AG09319 (cell line): ENCODE results near the gene ATXN1.

ENCODE experiments used
- DNase-seq: peaks from one replicate; pipeline ENCODE4 v3.0.0-alpha.2; 2010; ENCODE audit warnings: low read depth; ENCODE audit errors: extremely low read depth
- TF ChIP-seq, protein P1 (sequence below): IDR thresholded peaks from 2 replicates; pipeline ENCODE4 v1.5.1; 2011; ENCODE audit warnings: low read depth, mild to moderate bottlenecking, inconsistent platforms, low read length, moderate library complexity

ATXN1 gene

DNA sequence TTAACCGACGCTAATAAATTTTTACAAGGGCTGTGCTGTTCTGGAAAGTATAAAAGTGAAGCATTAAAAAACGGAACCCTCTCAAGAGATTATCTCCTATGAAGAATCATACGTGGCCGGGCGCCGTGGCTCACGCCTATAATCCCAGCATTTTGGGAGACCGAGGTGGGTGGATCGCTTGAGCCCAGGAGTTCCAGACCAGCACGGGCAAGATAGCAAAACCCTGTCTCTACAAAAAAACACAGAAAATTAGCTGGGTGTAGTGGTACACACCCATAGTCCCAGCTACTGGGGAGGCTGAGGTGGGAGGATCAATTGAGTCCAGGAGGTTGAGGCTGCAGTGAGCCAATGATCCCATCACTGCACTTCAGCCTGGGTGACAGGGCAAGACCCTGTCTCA is 439.4 kb downstream of the ATXN1 start:
- DNase-seq, result no peak
- TF ChIP-seq, protein P1, sequence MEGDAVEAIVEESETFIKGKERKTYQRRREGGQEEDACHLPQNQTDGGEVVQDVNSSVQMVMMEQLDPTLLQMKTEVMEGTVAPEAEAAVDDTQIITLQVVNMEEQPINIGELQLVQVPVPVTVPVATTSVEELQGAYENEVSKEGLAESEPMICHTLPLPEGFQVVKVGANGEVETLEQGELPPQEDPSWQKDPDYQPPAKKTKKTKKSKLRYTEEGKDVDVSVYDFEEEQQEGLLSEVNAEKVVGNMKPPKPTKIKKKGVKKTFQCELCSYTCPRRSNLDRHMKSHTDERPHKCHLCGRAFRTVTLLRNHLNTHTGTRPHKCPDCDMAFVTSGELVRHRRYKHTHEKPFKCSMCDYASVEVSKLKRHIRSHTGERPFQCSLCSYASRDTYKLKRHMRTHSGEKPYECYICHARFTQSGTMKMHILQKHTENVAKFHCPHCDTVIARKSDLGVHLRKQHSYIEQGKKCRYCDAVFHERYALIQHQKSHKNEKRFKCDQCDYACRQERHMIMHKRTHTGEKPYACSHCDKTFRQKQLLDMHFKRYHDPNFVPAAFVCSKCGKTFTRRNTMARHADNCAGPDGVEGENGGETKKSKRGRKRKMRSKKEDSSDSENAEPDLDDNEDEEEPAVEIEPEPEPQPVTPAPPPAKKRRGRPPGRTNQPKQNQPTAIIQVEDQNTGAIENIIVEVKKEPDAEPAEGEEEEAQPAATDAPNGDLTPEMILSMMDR, result no peak

DNA sequence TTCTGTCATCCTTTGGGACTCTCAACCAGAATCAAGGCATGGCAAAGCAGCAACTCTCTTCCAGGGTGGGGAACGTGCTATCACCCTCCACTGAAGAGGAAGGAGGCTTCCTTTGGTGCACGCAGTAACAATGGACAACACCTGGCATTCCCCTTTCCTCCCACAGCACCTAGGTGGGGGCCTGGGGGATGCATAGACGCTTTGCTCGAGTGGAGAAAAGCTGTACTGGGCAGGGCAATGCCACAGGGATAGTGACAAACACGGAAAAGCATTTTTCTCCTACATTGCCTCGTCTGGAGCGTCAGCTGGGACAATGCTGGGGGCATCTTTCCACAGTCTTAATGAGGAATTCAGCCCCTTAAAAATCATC is 439.9 kb downstream of the ATXN1 start:
- no peak for DNase-seq
- TF ChIP-seq, protein P1, result no peak

DNA sequence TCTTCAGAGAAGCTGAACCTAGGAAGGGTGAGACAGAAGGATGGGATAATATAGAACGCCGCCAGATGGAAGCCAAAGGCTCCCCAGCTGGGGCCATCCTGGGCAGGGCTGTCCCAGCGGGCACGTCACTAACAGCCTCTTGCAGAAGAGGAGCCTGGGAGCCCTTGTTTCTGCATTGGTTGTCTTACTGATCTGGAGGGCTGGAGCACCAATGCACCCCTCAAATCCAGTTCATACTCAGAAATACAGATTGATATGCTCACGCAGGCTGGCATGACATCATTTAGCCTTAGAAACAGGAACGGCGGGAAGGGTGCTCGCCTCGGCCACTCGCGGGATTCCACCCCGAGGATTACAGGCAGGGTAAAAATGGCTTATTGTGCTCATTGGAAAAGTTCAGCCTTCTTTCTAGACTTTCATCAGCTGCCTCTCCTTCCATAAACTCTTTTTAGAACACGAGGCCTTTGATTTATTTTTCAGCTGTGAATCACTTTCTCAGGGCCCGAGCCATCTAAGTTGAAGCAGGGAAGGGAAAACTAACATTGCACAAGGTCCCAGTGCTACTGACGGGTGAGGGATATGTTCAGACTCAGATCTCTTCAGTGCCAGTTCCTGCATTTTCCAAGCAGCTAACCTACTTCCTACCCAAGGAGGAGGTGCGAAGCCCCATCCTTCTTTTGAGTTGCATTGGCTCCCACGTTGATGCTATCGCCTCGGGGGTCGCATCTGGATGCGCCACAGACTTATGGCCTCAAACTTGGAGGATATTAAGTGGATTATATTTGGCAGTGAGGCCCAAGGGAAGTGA is 440.5 kb downstream of the ATXN1 start:
- no peak for DNase-seq
- TF ChIP-seq, protein P1, result no peak

DNA sequence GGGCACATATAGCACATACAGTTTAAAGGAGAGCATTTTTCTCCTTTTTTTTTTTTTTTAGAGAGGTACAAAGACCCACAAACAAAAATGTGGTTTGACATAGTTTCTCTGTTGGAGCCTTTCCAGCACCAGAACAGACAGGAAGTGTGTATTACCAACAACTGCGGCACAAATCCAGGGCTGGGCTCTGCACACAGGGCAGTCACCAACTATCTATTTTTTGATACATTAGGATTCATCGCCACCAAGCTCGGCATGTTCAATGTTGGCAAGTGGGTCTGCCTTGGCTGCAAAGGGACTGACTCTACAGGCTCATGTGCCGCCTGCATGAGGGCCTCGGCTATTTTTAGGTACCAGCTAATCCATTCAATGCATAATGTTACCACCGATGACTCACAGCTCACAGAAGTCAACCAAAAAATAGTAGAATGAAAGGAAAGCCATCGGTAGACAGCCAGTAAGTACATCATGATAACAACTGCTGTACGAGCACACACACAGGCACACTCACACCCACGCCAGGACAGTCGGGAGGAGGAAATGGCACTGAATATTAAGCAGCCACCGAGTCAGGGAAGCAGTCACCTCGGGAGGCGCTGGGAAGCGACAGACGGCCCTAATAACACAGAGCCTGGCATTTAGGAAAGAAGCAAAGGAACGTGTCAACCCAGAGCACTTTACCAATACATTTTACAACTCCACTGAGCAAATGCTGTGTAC is 441.3 kb downstream of the ATXN1 start:
- TF ChIP-seq, protein P1, result no peak

DNA sequence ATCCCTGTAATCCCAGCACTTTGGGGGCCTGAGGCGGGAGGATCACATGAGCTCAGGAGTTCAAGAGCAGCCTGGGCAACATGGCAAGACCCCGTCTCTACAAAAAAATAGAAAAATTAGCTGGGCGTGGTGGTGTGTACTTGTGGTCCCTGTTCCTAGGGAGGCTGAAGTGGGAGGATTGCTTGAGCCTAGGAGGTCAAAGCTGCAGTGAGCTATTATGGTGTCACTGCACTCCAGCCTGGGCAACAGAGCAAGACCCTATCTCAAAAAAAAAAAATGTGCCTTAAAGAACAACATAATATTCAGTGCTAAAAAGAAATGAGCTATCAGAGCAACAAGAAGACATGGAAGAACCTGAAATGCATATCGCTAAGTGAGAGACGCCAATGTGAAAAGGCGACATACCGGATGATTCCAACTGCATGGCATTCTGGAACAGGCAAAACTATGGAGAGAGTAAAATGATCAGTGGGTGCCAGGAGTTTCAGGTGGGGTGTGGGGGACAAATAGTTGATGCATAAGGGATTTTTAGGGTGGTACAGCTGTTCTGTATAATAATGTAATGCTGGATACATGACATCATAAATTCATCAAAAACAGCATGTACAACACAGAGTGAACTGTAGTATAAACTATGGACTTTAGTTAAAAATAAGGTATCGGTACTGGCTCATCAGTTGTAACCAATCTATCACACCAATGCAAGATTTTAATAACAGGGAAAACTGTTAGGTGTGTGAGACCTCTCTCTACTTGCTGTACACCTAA is 442.1 kb downstream of the ATXN1 start:
- TF ChIP-seq, protein P1, result no peak
- no peak for DNase-seq

More for the DNA sequence above, 441.3 kb downstream of the ATXN1 start:
- peak; percentile 69 for DNase-seq

DNA sequence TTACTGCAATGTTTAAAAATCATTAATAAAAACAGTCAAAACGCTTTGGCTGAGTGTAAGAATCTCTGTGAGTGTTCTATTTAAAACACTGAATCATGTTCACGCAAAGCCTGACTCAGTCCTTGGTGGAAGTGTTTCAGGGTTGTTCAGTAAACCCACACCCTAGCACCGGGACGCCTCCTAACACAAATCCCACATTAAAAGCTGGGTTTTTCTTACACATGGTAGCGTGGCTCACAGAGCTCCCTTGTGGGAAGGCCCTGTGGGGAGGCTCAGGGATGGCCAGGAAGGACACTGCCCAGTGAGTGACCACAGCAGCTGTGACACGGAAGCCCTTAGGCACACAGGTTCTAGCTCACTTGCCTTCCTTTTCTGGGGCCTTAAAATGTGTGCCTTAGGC is 442.7 kb downstream of the ATXN1 start:
- TF ChIP-seq, protein P1, result no peak
- DNase-seq, result peak; percentile 34
